Subcutaneous adipose tissue (tissue), 4 donors: Measurements from ENCODE around the gene ATP5PD. TPM values are rescaled to one million over a fixed set of nuclear protein-coding genes. Genes with fewer than 3 reads are reported as not detected.

Experiments
- CTCF ChIP-seq: fragments of 450-650 bp; IDR thresholded peaks from one replicate; pipeline ENCODE4 v1.5.1; 2016; ENCODE audit warnings: low read depth, mild to moderate bottlenecking, control low read depth, antibody characterized with exemption, moderate library complexity
- total RNA-seq, 4 donors: library from RNA; depleted of rRNA; stranded (reverse); fragments of >200 nt; gene quantifications; one replicate each; pipeline ENCODE4 v1.1.0, GENCODE V29; 2016

The ATP5PD gene
- total RNA-seq, 4 donors from 2014 or later = 236 to 509 (median 283) TPM

GRCh38 chr17:75081611-75082540 is 35.1 kb upstream of the ATP5PD start:
- TF ChIP-seq CTCF = no peak

GRCh38 chr17:75079023-75079373 is 32.2 kb upstream of the ATP5PD start:
- TF ChIP-seq CTCF = no peak

- TF ChIP-seq CTCF = no peak
Measured at GRCh38 chr17:75078284-75079022, 31.7 kb upstream of the ATP5PD start.

GRCh38 chr17:75077496-75078283 is 30.9 kb upstream of the ATP5PD start:
- no peak for TF ChIP-seq CTCF

- TF ChIP-seq CTCF = no peak
Measured at GRCh38 chr17:75077072-75077495, 30.3 kb upstream of the ATP5PD start.

GRCh38 chr17:75075597-75076336 is 29.0 kb upstream of the ATP5PD start:
- no peak for TF ChIP-seq CTCF
